ENCODE measurements around the gene TGFB1. TPM values are rescaled to one million over a fixed set of nuclear protein-coding genes. Genes with fewer than 3 reads are reported as not detected.

Gene TGFB1
- total and polyA plus RNA-seq, 9 of the 15 experiments (the other 6 are each of a cell fraction or from before 2014, with no cell fraction given): 0.24 to 159 (median 17.2) TPM

GRCh38 chr19:41363753-41364523 is 10.2 kb upstream of the TGFB1 start, which contains the start of gene B9D2 (continued):
- 0 out of 2 replicates have a peak, but pooled peaks have one; percentile 11 for TF ChIP-seq GMEB1 (CRISPR knock-in tag; IDR thresholded peaks at IDR 0.05)
- TF ChIP-seq RB1 (IDR thresholded peaks at IDR 0.05; ENCODE audit: low read depth): no peak
- TF ChIP-seq ZC3H11A (IDR thresholded peaks at IDR 0.05; ENCODE audit: low read depth, low read length): 0 out of 2 replicates have a peak, but pooled peaks have one; percentile 34
- TF ChIP-seq OTX1 (CRISPR knock-in tag; IDR thresholded peaks at IDR 0.05): peak; percentile 51
- no peak for TF ChIP-seq RBM17 (IDR thresholded peaks at IDR 0.05; ENCODE audit: borderline replicate concordance, low read depth, low read length)
- TF ChIP-seq ARNT (IDR thresholded peaks at IDR 0.05): no peak; a peak in 1 of 4 replicates
- peak; percentile 47; the same call in 1 of the 2 replicates for TF ChIP-seq MBD2 (IDR thresholded peaks at IDR 0.05; ENCODE audit: borderline replicate concordance, low read depth)
- TF ChIP-seq ARHGAP35 (IDR thresholded peaks at IDR 0.05; ENCODE audit: partially characterized antibody): no peak
- TF ChIP-seq ARID3B (CRISPR knock-in tag; IDR thresholded peaks at IDR 0.05; ENCODE audit: borderline replicate concordance): 0 out of 2 replicates have a peak, but pooled peaks have one; percentile 26
- TF ChIP-seq, protein P1, sequence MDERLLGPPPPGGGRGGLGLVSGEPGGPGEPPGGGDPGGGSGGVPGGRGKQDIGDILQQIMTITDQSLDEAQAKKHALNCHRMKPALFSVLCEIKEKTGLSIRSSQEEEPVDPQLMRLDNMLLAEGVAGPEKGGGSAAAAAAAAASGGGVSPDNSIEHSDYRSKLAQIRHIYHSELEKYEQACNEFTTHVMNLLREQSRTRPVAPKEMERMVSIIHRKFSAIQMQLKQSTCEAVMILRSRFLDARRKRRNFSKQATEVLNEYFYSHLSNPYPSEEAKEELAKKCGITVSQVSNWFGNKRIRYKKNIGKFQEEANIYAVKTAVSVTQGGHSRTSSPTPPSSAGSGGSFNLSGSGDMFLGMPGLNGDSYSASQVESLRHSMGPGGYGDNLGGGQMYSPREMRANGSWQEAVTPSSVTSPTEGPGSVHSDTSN (CRISPR knock-in tag; IDR thresholded peaks at IDR 0.05; ENCODE audit: low read depth): no peak
- TF ChIP-seq, protein P1 (tag; conservative IDR thresholded peaks at IDR 0.05; ENCODE audit: low read depth): peak; percentile 92
- TF ChIP-seq PML (IDR thresholded peaks at IDR 0.05; ENCODE audit: low read length): 0 out of 2 replicates have a peak, but pooled peaks have one; percentile 52
- TF ChIP-seq SFPQ (IDR thresholded peaks at IDR 0.05; ENCODE audit: low read depth, low read length): no peak
- no peak for TF ChIP-seq ZC3H8 (IDR thresholded peaks at IDR 0.05)
- TF ChIP-seq YY1 (IDR thresholded peaks at IDR 0.05; ENCODE audit: borderline replicate concordance in 1 of 3, control insufficient read depth in 1 of 3, extremely low read depth in 1 of 3, insufficient read depth in 3 of 3, insufficient read length in 1 of 3, insufficient replicate concordance in 2 of 3, low read depth in 1 of 3, low read length in 2 of 3): peak; percentile 98 to 100 (median 100)
- TF ChIP-seq TEAD1 (CRISPR knock-in tag; IDR thresholded peaks at IDR 0.05): peak; percentile 28 to 47; a peak in 1 of 4 replicates
- TF ChIP-seq, protein P2, sequence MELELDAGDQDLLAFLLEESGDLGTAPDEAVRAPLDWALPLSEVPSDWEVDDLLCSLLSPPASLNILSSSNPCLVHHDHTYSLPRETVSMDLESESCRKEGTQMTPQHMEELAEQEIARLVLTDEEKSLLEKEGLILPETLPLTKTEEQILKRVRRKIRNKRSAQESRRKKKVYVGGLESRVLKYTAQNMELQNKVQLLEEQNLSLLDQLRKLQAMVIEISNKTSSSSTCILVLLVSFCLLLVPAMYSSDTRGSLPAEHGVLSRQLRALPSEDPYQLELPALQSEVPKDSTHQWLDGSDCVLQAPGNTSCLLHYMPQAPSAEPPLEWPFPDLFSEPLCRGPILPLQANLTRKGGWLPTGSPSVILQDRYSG (tag; conservative IDR thresholded peaks at IDR 0.05; ENCODE audit: low read depth): 0 out of 2 replicates have a peak, but pooled peaks have one; percentile 45
